Heart left ventricle (tissue), 13 donors: Measurements from ENCODE around the gene NKPD1.

ENCODE experiments used
- CTCF ChIP-seq, 12 donors: fragments of 200-600 bp; sonication (generic) in 4 of 12; IDR thresholded peaks; one replicate each; pipeline versions ENCODE4 v1.5.0 to v1.8.0; 2018 to 2022; ENCODE audit warnings: antibody characterized with exemption in 12 of 12, mild to moderate bottlenecking in 5 of 12
- POLR2A ChIP-seq, 2 donors: fragments of 450-650 bp; IDR thresholded peaks; one replicate each; pipeline ENCODE4 v1.6.1; 2017; ENCODE audit warnings: antibody characterized with exemption in 2 of 2, mild to moderate bottlenecking in 2 of 2, moderate library complexity in 2 of 2
- donor health status: ischemic (EF 13 %, LVEDD 7.1; RV severe dilation, severe dysfunction).
- donor health status: DM: no; HTN: yes; CAD: no.
- donor health status: DM: no; HTN: no; CAD: no.
- donor health status: ischemic (EF 25% LVEDD 6.9; RV normal size, moderate dysfunction).
- donor health status: ischemic (EF 25% LVEDD 5.7; RV mildly dilated, moderate dysfunction).
- donor health status: ischemic (EF 35%, LVEDD 5.7; RV mildly dilated, moderate dysfunction).
- donor health status: nonischemic (EF 11% LVEDD 7.7; RV severe dilation, severe dysfunction).
- donor health status: DM: yes; HTN: yes; CAD: no.
- donor health status: PGD.
- donor health status: ischemic (EF 29% LVEDD 5.4; RV normal size, mild dysfunction).
- donor health status: nonischemic (EF 23%, LVEDD 6.1; RV moderate dilation, normal function).

GRCh38 chr19:45153339-45154063, 7.3 kb downstream of the NKPD1 start:
- TF ChIP-seq CTCF (IDR thresholded peaks at IDR 0.05): no peak
- TF ChIP-seq POLR2A (IDR thresholded peaks at IDR 0.05): no peak
